ENCODE results near the gene ANKRD23.

The ANKRD23 gene

GRCh38 chr2:96825057-96825456, 18.8 kb downstream of the ANKRD23 start:
- DNase-seq (ENCODE audit: low read depth) = no peak
- no peak overlapping the region for H3K4me3 ChIP-seq (ENCODE audit: low read depth, low read length)
- TF ChIP-seq MAX (IDR thresholded peaks at IDR 0.05; ENCODE audit: low read depth, low read length) = no peak
- TF ChIP-seq MYC (IDR thresholded peaks at IDR 0.05; ENCODE audit: low read depth, low read length) = no peak
- TF ChIP-seq POLR2A (IDR thresholded peaks at IDR 0.05; ENCODE audit: extremely low read depth, insufficient read length) = no peak
- no peak for TF ChIP-seq CTCF (IDR thresholded peaks at IDR 0.05; ENCODE audit: low read depth, low read length)

GRCh38 chr2:96824079-96824870, 19.5 kb downstream of the ANKRD23 start:
- DNase-seq (ENCODE audit: low read depth) = no peak
- TF ChIP-seq MAX (IDR thresholded peaks at IDR 0.05; ENCODE audit: low read depth, low read length) (no peak), MYC (IDR thresholded peaks at IDR 0.05; ENCODE audit: low read depth, low read length) (no peak), CTCF (IDR thresholded peaks at IDR 0.05; ENCODE audit: low read depth, low read length) (no peak), POLR2A (IDR thresholded peaks at IDR 0.05; ENCODE audit: extremely low read depth, insufficient read length) (no peak)
- H3K4me3 ChIP-seq (ENCODE audit: low read depth, low read length) = no peak overlapping the region

GRCh38 chr2:96823198-96823597, 20.6 kb downstream of the ANKRD23 start:
- TF ChIP-seq CTCF (IDR thresholded peaks at IDR 0.05; ENCODE audit: low read depth, low read length) (no peak), MAX (IDR thresholded peaks at IDR 0.05; ENCODE audit: low read depth, low read length) (no peak), MYC (IDR thresholded peaks at IDR 0.05; ENCODE audit: low read depth, low read length) (no peak), POLR2A (IDR thresholded peaks at IDR 0.05; ENCODE audit: extremely low read depth, insufficient read length) (no peak)
- H3K4me3 ChIP-seq (ENCODE audit: low read depth, low read length) = no peak overlapping the region
- no peak for DNase-seq (ENCODE audit: low read depth)

GRCh38 chr2:96822786-96823185, 21.0 kb downstream of the ANKRD23 start:
- DNase-seq (ENCODE audit: low read depth) = no peak
- H3K4me3 ChIP-seq (ENCODE audit: low read depth, low read length) = no peak overlapping the region
- no peak for TF ChIP-seq MYC (IDR thresholded peaks at IDR 0.05; ENCODE audit: low read depth, low read length)
- TF ChIP-seq POLR2A (IDR thresholded peaks at IDR 0.05; ENCODE audit: extremely low read depth, insufficient read length) = no peak
- TF ChIP-seq CTCF (IDR thresholded peaks at IDR 0.05; ENCODE audit: low read depth, low read length) = no peak
- no peak for TF ChIP-seq MAX (IDR thresholded peaks at IDR 0.05; ENCODE audit: low read depth, low read length)

GRCh38 chr2:96821113-96821675, 22.6 kb downstream of the ANKRD23 start:
- no peak overlapping the region for H3K4me3 ChIP-seq (ENCODE audit: low read depth, low read length)
- no peak for DNase-seq (ENCODE audit: low read depth)
- TF ChIP-seq POLR2A (IDR thresholded peaks at IDR 0.05; ENCODE audit: extremely low read depth, insufficient read length) (no peak), CTCF (IDR thresholded peaks at IDR 0.05; ENCODE audit: low read depth, low read length) (no peak), MAX (IDR thresholded peaks at IDR 0.05; ENCODE audit: low read depth, low read length) (no peak), MYC (IDR thresholded peaks at IDR 0.05; ENCODE audit: low read depth, low read length) (no peak)
